ENCODE data around the gene C8B. TPM values are rescaled to one million over a fixed set of nuclear protein-coding genes. Genes with fewer than 3 reads are reported as not detected.

The C8B gene
- total RNA-seq, 1 donor from 2014 or later: not detected

DNA sequence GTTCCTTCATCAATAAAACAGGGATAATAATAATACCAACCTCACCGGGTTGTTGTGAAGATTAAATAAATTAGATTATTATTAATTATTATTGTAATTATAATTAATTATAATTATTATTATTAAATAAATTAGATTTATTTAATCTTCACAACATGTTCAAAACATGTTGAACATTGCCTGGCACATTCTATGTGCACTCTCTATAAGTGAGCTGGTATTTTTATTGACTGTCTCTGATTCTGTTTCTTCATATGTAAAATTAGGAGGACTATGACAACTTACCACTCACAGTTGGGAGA lies 834 bp upstream of the C8B start:
- TF ChIP-seq, protein P1, sequence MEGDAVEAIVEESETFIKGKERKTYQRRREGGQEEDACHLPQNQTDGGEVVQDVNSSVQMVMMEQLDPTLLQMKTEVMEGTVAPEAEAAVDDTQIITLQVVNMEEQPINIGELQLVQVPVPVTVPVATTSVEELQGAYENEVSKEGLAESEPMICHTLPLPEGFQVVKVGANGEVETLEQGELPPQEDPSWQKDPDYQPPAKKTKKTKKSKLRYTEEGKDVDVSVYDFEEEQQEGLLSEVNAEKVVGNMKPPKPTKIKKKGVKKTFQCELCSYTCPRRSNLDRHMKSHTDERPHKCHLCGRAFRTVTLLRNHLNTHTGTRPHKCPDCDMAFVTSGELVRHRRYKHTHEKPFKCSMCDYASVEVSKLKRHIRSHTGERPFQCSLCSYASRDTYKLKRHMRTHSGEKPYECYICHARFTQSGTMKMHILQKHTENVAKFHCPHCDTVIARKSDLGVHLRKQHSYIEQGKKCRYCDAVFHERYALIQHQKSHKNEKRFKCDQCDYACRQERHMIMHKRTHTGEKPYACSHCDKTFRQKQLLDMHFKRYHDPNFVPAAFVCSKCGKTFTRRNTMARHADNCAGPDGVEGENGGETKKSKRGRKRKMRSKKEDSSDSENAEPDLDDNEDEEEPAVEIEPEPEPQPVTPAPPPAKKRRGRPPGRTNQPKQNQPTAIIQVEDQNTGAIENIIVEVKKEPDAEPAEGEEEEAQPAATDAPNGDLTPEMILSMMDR (IDR thresholded peaks at IDR 0.05; ENCODE audit: partially characterized antibody, unreplicated experiment): no peak
- no peak for DNase-seq
- H3K4me1 Mint-ChIP-seq (ENCODE audit: low read depth, unreplicated experiment): peaks cover 3% of the 10 kb centered on the region
- peaks cover 5% of the 10 kb centered on the region for H3K27me3 Mint-ChIP-seq (ENCODE audit: unreplicated experiment)
- H3K4me3 Mint-ChIP-seq (ENCODE audit: unreplicated experiment): no peak overlapping the region
- no peak overlapping the region for H3K27ac Mint-ChIP-seq (ENCODE audit: unreplicated experiment)
- H3K9me3 Mint-ChIP-seq (ENCODE audit: unreplicated experiment): no peaks in the 10 kb centered on the region
- no peaks in the 10 kb centered on the region for H3K36me3 Mint-ChIP-seq (ENCODE audit: unreplicated experiment)

DNA sequence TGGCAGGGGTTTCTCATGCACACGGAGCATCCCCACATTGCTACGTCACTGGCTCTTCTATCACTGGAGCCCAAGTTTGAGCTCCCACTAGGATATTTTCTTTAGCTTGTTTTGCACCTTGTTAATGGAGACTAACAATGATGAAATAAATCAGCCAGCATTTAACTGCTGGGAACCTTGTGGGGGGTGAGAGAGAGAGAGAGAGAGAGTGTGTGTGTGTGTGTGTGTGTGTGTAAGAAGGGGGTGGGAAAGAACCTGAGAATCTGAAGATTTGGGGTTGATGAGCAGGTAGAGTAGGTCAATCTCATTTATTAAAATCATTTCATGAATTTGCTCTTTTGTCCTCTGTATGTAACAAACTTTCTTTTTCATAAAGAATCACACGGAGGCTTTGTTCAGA lies 624 bp downstream of the C8B start:
- H3K4me1 Mint-ChIP-seq (ENCODE audit: low read depth, unreplicated experiment): peaks cover 3% of the 10 kb centered on the region
- no peak overlapping the region for H3K27ac Mint-ChIP-seq (ENCODE audit: unreplicated experiment)
- H3K9me3 Mint-ChIP-seq (ENCODE audit: unreplicated experiment): no peaks in the 10 kb centered on the region
- DNase-seq: no peak
- H3K27me3 Mint-ChIP-seq (ENCODE audit: unreplicated experiment): peaks cover 3% of the 10 kb centered on the region
- no peaks in the 10 kb centered on the region for H3K36me3 Mint-ChIP-seq (ENCODE audit: unreplicated experiment)
- H3K4me3 Mint-ChIP-seq (ENCODE audit: unreplicated experiment): no peak overlapping the region
- TF ChIP-seq, protein P1 (IDR thresholded peaks at IDR 0.05; ENCODE audit: partially characterized antibody, unreplicated experiment): no peak

DNA sequence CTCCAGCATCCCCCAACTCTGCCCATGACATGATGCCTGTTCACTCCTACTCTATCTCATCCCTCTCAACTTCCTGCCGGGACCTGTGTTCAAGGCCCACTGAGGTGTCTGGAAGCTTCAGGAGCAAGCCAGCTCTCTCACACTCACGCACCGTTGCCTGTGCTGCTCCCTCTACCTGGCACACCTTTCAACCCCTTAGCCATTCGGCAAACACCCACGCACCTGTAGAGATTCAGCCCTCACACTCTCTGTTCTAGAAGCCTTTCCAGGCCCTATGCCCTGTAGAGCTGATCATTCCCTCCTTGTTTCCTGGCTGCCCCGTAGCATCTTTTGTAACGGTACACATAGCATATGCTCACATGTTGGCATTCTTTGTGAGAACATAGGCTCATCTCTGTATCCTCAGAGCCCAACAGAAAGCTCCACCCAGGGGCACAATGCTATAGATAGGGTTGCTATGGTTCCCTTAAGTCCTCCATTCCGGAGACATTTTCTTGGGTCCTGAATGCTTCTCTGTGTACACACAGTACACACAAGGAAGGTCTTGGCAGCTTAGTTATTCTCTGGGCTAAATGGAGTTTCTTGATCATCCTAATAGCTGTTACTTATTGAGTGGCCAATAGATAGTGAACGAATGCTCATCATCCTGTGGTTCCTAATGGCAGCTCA lies 1.3 kb downstream of the C8B start:
- Mint-ChIP-seq H3K27me3 (ENCODE audit: unreplicated experiment) (peaks cover 3% of the 10 kb centered on the region), H3K27ac (ENCODE audit: unreplicated experiment) (no peak overlapping the region), H3K4me3 (ENCODE audit: unreplicated experiment) (no peak overlapping the region), H3K4me1 (ENCODE audit: low read depth, unreplicated experiment) (peaks cover 3% of the 10 kb centered on the region), H3K9me3 (ENCODE audit: unreplicated experiment) (no peaks in the 10 kb centered on the region), H3K36me3 (ENCODE audit: unreplicated experiment) (no peaks in the 10 kb centered on the region)
- no peak for DNase-seq
- TF ChIP-seq, protein P1 (IDR thresholded peaks at IDR 0.05; ENCODE audit: partially characterized antibody, unreplicated experiment): no peak

DNA sequence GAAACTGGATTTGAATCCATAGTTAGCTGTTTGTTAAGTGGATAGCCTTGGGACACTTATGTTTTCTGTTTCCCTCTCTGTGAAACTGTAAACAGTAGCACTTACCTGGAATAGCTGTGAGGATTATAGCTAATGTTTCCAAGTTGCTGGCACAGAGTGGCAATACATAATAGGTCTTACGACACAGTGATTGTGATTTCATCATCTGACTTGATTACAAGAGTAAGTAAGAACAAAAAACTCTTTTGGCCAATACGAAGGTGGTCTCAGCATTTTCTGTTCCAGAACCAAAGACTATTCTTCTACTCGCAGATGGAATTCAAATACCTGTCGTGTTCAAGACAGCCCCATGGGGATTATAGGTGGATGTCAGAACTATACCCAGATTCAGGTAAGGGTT lies 2.1 kb downstream of the C8B start:
- TF ChIP-seq, protein P1 (IDR thresholded peaks at IDR 0.05; ENCODE audit: partially characterized antibody, unreplicated experiment): no peak
- H3K9me3 Mint-ChIP-seq (ENCODE audit: unreplicated experiment): no peaks in the 10 kb centered on the region
- no peak overlapping the region for H3K4me3 Mint-ChIP-seq (ENCODE audit: unreplicated experiment)
- H3K27me3 Mint-ChIP-seq (ENCODE audit: unreplicated experiment): peaks cover 3% of the 10 kb centered on the region
- peaks cover 5% of the 10 kb centered on the region for H3K36me3 Mint-ChIP-seq (ENCODE audit: unreplicated experiment)
- H3K27ac Mint-ChIP-seq (ENCODE audit: unreplicated experiment): no peak overlapping the region
- DNase-seq: no peak
- peaks cover 3% of the 10 kb centered on the region for H3K4me1 Mint-ChIP-seq (ENCODE audit: low read depth, unreplicated experiment)

DNA sequence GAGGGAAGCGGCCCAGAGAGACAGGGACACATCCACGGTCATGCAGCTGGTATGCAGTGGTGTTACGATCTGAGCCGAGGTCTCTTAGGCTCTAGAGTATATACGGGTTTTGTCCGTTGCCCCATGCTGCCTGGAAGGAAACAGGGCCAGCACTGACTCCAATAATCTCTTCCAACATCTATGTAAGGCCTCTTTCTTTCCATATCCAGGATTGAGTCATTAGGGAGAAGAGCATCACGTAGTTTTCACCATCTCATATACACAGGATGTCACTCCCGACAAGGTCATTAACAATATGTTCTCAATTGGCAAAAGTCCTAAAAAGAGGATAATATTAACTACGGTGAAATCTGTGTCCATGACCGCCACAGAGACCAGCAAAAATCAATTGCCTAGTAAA lies 4.4 kb downstream of the C8B start:
- peaks cover 3% of the 10 kb centered on the region for H3K27me3 Mint-ChIP-seq (ENCODE audit: unreplicated experiment)
- H3K27ac Mint-ChIP-seq (ENCODE audit: unreplicated experiment): no peak overlapping the region
- peaks cover 3% of the 10 kb centered on the region for H3K4me1 Mint-ChIP-seq (ENCODE audit: low read depth, unreplicated experiment)
- peaks cover 5% of the 10 kb centered on the region for H3K36me3 Mint-ChIP-seq (ENCODE audit: unreplicated experiment)
- TF ChIP-seq, protein P1 (IDR thresholded peaks at IDR 0.05; ENCODE audit: partially characterized antibody, unreplicated experiment): no peak
- no peaks in the 10 kb centered on the region for H3K9me3 Mint-ChIP-seq (ENCODE audit: unreplicated experiment)
- no peak for DNase-seq
- H3K4me3 Mint-ChIP-seq (ENCODE audit: unreplicated experiment): no peak overlapping the region
